Prostate gland (tissue), 2 donors: ENCODE measurements around the gene GNG13. TPM values are rescaled to one million over a fixed set of nuclear protein-coding genes. Genes with fewer than 3 reads are reported as not detected.

Experiments used
- DNase-seq: peaks from one replicate; pipeline ENCODE4 v3.0.0-alpha.2; 2019; ENCODE audit warnings: low spot score
- H3K27ac ChIP-seq, 2 donors: fragments of 200-600 bp; sonication (generic); 2 replicates each; pipeline ENCODE4 v1.5.1; 2017 to 2019
- H3K27me3 ChIP-seq: fragments of 200-600 bp; sonication (generic); replicated peaks from 2 replicates; pipeline ENCODE4 v1.5.1; 2019; ENCODE audit not compliant: insufficient read depth
- H3K36me3 ChIP-seq, 2 donors: fragments of 200-600 bp; sonication (generic); 1 replicate in 1 of 2; 2 replicates in 1 of 2; pipeline versions ENCODE4 v1.5.1 to v1.8.1; 2017 to 2019
- H3K4me1 ChIP-seq: fragments of 200-600 bp; sonication (generic); replicated peaks from 2 replicates; pipeline ENCODE4 v1.5.1; 2019
- H3K4me3 ChIP-seq, 2 donors: fragments of 200-600 bp; sonication (generic); 2 replicates each; pipeline ENCODE4 v1.5.1; 2017 to 2019
- H3K9me3 ChIP-seq: fragments of 200-600 bp; sonication (generic); 2 replicates; pipeline ENCODE4 v1.5.1; 2017
- POLR2A ChIP-seq: fragments of 450-650 bp; IDR thresholded peaks from one replicate; pipeline ENCODE4 v1.6.1; 2016; ENCODE audit warnings: antibody characterized with exemption, mild to moderate bottlenecking
- POLR2AphosphoS5 ChIP-seq: sonication (generic); formaldehyde crosslinking; IDR thresholded peaks from one replicate; pipeline ENCODE4 v1.6.1; 2017; ENCODE audit warnings: antibody characterized with exemption
- WGBS: methylation state at CpG from one replicate; pipeline ENCODE4 v1.1.5; 2018; 5-methylcytosine and 5-hydroxymethylcytosine counted together
- intact Hi-C: fragments of 100-400 bp; cut with DNase I; formaldehyde crosslinking; loops from one replicate; pipeline ENCODE4 v1.14.2; 2022
- total RNA-seq, 2 donors: library from RNA; depleted of rRNA; stranded (reverse); fragments of >200 nt; gene quantifications; one replicate each; pipeline ENCODE4 v1.1.0, GENCODE V29; 2016
- TF ChIP-seq, protein P1 (sequence below), 4 experiments: fragments of 200-600 bp in 2 of 4; fragments of 450-650 bp in 2 of 4; sonication (generic) in 2 of 4; IDR thresholded peaks; 1 replicate in 3 of 4; 2 replicates in 1 of 4; pipeline ENCODE4 v1.5.1; 2016 to 2019; ENCODE audit warnings: antibody characterized with exemption in 4 of 4, mild to moderate bottlenecking in 2 of 4, moderate library complexity in 2 of 4

Gene GNG13
- total RNA-seq, 2 donors from 2014 or later, result not detected

DNA sequence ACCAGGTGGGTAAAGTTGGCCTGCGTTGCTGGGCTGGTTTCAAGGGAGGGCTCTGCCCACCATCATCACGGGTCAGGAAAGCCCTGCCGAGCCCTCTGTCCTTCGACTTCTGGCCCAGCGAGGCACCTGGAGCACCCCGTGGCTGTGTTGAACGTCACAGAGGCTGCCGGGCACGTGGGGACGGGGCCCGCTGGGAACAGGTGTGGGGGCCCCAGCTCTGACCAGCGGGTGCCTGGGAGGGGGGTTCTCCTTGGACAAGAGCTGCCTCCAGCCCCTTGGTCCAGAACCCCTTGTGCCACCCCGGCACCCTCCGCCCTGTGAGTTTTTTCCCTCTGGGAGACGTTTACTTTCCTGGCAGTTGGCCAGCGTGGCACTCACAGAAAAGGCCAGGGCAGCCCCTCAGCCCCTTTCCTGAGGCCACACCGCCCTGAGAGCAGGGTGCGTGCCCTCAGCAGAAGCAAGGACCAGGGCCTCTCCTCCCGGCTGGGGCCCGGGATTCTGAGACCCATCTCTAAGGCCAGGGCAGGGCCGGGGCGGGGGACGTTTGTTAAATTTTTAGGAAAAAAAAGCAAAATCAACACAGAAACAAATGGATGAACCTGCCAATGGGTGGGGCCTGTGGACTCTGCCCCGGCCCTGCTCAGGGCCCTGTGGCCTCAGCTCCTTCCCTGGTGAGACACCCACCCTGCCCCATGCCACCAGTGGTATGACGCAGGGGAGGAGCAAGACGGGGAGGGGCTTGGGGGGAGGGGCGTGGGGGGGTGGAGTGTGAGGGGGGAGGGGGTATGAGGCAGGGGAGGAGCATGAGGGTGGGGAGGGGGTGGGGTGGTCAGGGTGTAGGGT lies 31.3 kb upstream of the GNG13 start:
- WGBS, result 58% methylated on average over 25 of the region's 27 CpGs
- Histone ChIP-seq H3K9me3 (no peaks in the 10 kb centered on the region), H3K27me3 (no peaks in the 10 kb centered on the region), H3K4me3 (no peak overlapping the region), H3K27ac (no peak overlapping the region), H3K4me1 (no peaks in the 10 kb centered on the region), H3K36me3 (no peaks in the 10 kb centered on the region)
- DNase-seq, result no peak
- TF ChIP-seq POLR2A (no peak), POLR2AphosphoS5 (no peak)
- TF ChIP-seq, protein P1, sequence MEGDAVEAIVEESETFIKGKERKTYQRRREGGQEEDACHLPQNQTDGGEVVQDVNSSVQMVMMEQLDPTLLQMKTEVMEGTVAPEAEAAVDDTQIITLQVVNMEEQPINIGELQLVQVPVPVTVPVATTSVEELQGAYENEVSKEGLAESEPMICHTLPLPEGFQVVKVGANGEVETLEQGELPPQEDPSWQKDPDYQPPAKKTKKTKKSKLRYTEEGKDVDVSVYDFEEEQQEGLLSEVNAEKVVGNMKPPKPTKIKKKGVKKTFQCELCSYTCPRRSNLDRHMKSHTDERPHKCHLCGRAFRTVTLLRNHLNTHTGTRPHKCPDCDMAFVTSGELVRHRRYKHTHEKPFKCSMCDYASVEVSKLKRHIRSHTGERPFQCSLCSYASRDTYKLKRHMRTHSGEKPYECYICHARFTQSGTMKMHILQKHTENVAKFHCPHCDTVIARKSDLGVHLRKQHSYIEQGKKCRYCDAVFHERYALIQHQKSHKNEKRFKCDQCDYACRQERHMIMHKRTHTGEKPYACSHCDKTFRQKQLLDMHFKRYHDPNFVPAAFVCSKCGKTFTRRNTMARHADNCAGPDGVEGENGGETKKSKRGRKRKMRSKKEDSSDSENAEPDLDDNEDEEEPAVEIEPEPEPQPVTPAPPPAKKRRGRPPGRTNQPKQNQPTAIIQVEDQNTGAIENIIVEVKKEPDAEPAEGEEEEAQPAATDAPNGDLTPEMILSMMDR (IDR thresholded peaks at IDR 0.05), result no peak
- intact Hi-C loops, result no loop called here

DNA sequence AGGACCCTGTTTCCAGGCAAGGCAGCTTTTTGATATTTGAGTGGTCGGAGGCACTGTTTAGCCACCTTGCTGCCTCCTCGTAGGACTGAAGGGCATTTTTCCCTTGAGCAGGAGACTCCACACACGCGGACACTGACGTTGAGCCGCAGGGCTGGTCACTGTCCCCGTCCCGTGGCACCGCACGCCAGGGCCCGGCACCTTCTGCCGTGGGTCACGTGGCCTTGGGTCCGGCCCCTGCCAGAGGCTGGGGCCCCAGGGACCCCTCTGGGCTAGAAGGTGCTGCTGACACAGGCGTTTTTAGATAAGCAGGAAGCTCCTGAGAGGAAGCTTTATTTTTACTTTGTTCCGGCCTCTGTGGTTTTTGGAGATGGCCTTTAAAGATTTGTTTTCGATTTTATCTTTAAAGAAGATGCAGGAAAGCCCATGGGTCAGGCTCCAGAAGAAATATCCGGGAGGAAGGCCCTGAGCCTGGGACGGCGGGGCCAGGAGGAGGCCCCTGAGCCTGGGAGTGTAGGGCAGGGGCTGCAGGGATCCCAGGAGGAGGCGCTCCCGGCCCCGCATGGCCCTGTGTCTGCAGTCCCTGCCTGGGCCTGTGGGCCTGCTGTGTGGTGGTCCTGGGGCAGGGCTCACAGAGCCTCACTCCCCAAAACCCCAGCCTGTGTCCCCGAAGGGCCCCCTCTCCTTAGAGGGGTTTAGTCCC lies 30.5 kb upstream of the GNG13 start:
- TF ChIP-seq POLR2AphosphoS5 (no peak), POLR2A (no peak)
- TF ChIP-seq, protein P1 (IDR thresholded peaks at IDR 0.05), result no peak
- Histone ChIP-seq H3K36me3 (no peaks in the 10 kb centered on the region), H3K4me3 (no peak overlapping the region), H3K9me3 (no peaks in the 10 kb centered on the region), H3K27ac (no peak overlapping the region), H3K27me3 (no peaks in the 10 kb centered on the region), H3K4me1 (no peaks in the 10 kb centered on the region)
- intact Hi-C loops, result no loop called here
- WGBS, result 57% methylated on average over 23 of the region's 24 CpGs
- DNase-seq, result no peak

DNA sequence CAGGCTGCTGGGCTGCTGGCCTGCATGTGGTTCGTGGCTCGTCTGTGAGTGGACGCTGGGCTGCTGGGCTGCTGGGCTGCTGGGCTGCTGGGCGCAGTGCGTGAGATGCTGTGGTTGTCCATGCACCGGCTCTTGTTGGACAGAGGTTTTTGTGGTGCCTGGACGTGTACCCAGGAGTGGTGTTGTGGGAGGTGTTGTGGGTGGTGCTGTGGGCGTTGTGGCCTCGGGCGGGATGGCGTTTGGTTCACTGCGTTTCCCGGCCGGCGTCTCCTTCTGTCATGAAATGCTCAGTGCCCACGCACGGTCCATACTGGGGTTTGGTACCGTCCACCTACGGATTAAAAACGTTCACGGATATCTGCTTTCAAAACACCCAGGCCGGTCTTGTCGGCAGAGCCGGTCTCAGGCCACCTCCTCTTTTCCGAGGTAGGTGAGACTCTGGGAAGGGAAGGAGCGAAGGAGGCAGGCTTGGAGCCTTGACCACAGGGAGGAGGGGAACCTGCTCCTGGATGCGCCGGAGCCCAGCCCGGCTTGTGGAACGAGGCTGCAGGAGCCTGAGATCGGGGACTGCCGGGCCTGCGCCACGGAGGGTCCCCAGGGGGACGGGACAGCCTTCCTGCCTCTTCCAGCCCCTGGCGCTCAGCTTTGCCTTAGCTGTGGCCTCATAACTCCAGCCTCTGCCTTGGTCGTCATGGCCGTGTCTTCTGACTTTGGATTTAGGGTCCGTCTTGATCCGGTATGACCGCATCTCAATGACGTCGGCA lies 29.8 kb upstream of the GNG13 start:
- H3K4me3 ChIP-seq, result no peak overlapping the region
- DNase-seq, result no peak
- H3K4me1 ChIP-seq, result no peaks in the 10 kb centered on the region
- no peaks in the 10 kb centered on the region for H3K9me3 ChIP-seq
- 85% methylated on average over 43 of the region's 43 CpGs for WGBS
- no peak for TF ChIP-seq POLR2A
- no peak for TF ChIP-seq POLR2AphosphoS5
- TF ChIP-seq, protein P1 (IDR thresholded peaks at IDR 0.05), result no peak
- no peak overlapping the region for H3K27ac ChIP-seq
- intact Hi-C loops, result no loop called here
- H3K27me3 ChIP-seq, result no peaks in the 10 kb centered on the region
- H3K36me3 ChIP-seq, result no peaks in the 10 kb centered on the region

DNA sequence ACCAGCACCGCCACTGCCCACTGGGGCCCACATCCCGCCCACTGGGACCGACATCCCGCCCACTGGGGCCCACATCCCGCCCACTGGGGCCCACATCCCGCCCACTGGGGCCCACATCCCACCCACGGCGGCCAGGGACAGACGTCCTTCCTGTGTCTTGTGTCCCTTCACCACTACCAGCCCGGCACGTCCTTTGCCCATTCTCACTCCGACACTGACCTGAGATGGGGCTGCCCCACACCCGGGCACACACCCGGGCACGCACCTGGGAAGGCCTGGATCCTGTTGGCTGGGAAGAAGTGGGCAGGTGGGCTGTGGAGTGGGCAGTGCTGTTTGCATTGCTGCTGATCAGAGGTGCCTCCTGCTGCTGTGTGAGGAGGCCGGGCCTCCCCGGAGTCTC lies 28.4 kb upstream of the GNG13 start:
- Histone ChIP-seq H3K9me3 (no peaks in the 10 kb centered on the region), H3K4me3 (no peak overlapping the region), H3K27ac (no peak overlapping the region), H3K27me3 (no peaks in the 10 kb centered on the region), H3K36me3 (no peaks in the 10 kb centered on the region), H3K4me1 (no peaks in the 10 kb centered on the region)
- TF ChIP-seq POLR2AphosphoS5 (no peak), POLR2A (no peak)
- TF ChIP-seq, protein P1 (IDR thresholded peaks at IDR 0.05), result no peak
- intact Hi-C loops, result no loop called here
- no peak for DNase-seq
- WGBS, result 90% methylated on average over 17 of the region's 17 CpGs
